HCT116 (cell line): ENCODE data around the gene CDCA7. TPM values are rescaled to one million over a fixed set of nuclear protein-coding genes. Genes with fewer than 3 reads are reported as not detected.

ENCODE experiments used
- ATAC-seq: fragments of 200-7000 bp; cut with Tn5 transposase; 2 replicates; pipeline ENCODE4 v1.9.1; 2020; ENCODE audit warnings: mild to moderate bottlenecking, moderate library complexity
- BruUV-seq: library from RNA; stranded (reverse); fragments of 400-500 nt; replicated peaks from 2 replicates; lab custom pipeline; 2021; lab: Mats Ljungman, UMichigan
- CTCF ChIA-PET: fragments of 300-600 bp; sonication (Branson Sonifier 250); formaldehyde crosslinking; loops from one replicate; lab custom pipeline; 2021; ENCODE audit warnings: antibody characterized with exemption; lab: Charles Lee
- POLR2A ChIA-PET: fragments of 300-600, 350-600 bp; sonication (Branson Sonifier 250); formaldehyde crosslinking; loops from one replicate; lab custom pipeline; 2021; ENCODE audit warnings: antibody characterized with exemption; lab: Charles Lee
- RAD21 ChIA-PET, 2 experiments: fragments of 300-600 bp; sonication (Branson Sonifier 250); formaldehyde crosslinking; loops; one replicate each; lab custom pipeline; 2023; ENCODE audit warnings: low total read pairs in 2 of 2; ENCODE audit not compliant: uncharacterized antibody in 2 of 2, unreplicated experiment in 2 of 2, low non-redundant PET in 1 of 2; lab: Charles Lee
- DNase-seq: peaks from one replicate; pipeline ENCODE4 v3.0.0-alpha.2; 2010; ENCODE audit warnings: low read depth, low spot score
- H2AFZ ChIP-seq: fragments of 200-600 bp; shearing (Covaris generic), sonication (generic); 2 replicates; pipeline ENCODE4 v1.6.1; 2017; ENCODE audit warnings: low read depth, mixed run types, mixed read lengths, antibody characterized with exemption, low read length; ENCODE audit not compliant: poor library complexity, severe bottlenecking
- H3K27ac ChIP-seq: 2 replicates; pipeline ENCODE4 v1.5.1; 2012; ENCODE audit warnings: low read depth, low read length
- H3K27me3 ChIP-seq: fragments of 200-600 bp; sonication (generic); 2 replicates; pipeline ENCODE4 v1.6.1; 2016; ENCODE audit warnings: mixed run types, low read length, mixed read lengths; ENCODE audit not compliant: insufficient read depth
- H3K36me3 ChIP-seq, 2 experiments: fragments of 200-500 bp in 1 of 2; fragments of 200-600 bp in 1 of 2; sonication (Bioruptor generic) in 1 of 2; sonication (generic) in 1 of 2; 2 replicates each; pipeline versions ENCODE4 v1.5.1 to v1.6.1; 2014 to 2016; ENCODE audit warnings: low read length in 2 of 2, inconsistent platforms in 1 of 2, mixed read lengths in 1 of 2, mixed run types in 1 of 2; ENCODE audit not compliant: insufficient read depth in 2 of 2, control insufficient read depth in 1 of 2
- H3K4me1 ChIP-seq, 2 experiments: fragments of 200-600 bp in 1 of 2; sonication (generic) in 1 of 2; 2 replicates each; pipeline versions ENCODE4 v1.5.1 to v1.6.1; 2012 to 2017; ENCODE audit warnings: low read length in 2 of 2, inconsistent platforms in 1 of 2, mild to moderate bottlenecking in 1 of 2, mixed read lengths in 1 of 2, mixed run types in 1 of 2, moderate library complexity in 1 of 2; ENCODE audit not compliant: insufficient read depth in 2 of 2, control insufficient read depth in 1 of 2
- H3K4me2 ChIP-seq: fragments of 200-600 bp; sonication (generic); 2 replicates; pipeline ENCODE4 v1.6.1; 2017; ENCODE audit warnings: mixed run types, low read length, mixed read lengths
- H3K4me3 ChIP-seq, 2 experiments: fragments of 200-600 bp in 1 of 2; sonication (generic) in 1 of 2; replicated peaks in 1 of 2; 2 replicates each; pipeline ENCODE4 v1.5.1; 2011 to 2016; ENCODE audit warnings: low read length in 2 of 2, control low read depth in 1 of 2, low read depth in 1 of 2, mild to moderate bottlenecking in 1 of 2, mixed read lengths in 1 of 2, mixed run types in 1 of 2
- H3K79me2 ChIP-seq: fragments of 200-600 bp; sonication (generic); 2 replicates; pipeline ENCODE4 v1.6.1; 2017; ENCODE audit warnings: mild to moderate bottlenecking, mixed run types, low read length, moderate library complexity, mixed read lengths; ENCODE audit not compliant: insufficient read depth
- H3K9ac ChIP-seq: fragments of 200-600 bp; sonication (generic); 2 replicates; pipeline ENCODE4 v1.6.1; 2016; ENCODE audit warnings: low read length, mixed read lengths
- H3K9me2 ChIP-seq: fragments of 200-600 bp; sonication (generic), shearing (Covaris generic); 2 replicates; pipeline ENCODE4 v1.6.1; 2017; ENCODE audit warnings: mixed run types, mild to moderate bottlenecking, moderate library complexity; ENCODE audit not compliant: insufficient read depth
- H3K9me3 ChIP-seq, 2 experiments: fragments of 200-500 bp in 1 of 2; fragments of 200-600 bp in 1 of 2; sonication (Bioruptor generic) in 1 of 2; sonication (generic) in 1 of 2; 2 replicates each; pipeline ENCODE4 v1.6.1; 2014 to 2017; ENCODE audit warnings: low read length in 2 of 2, mixed read lengths in 2 of 2, inconsistent platforms in 1 of 2, low read depth in 1 of 2, mild to moderate bottlenecking in 1 of 2, mixed run types in 1 of 2, moderate library complexity in 1 of 2; ENCODE audit not compliant: control insufficient read depth in 1 of 2, insufficient read depth in 1 of 2
- H4K20me1 ChIP-seq: fragments of 200-600 bp; sonication (generic), shearing (Covaris generic); 2 replicates; pipeline ENCODE4 v1.6.1; 2017; ENCODE audit warnings: mixed run types, mild to moderate bottlenecking, moderate library complexity; ENCODE audit not compliant: insufficient read depth
- CBX3 ChIP-seq: IDR thresholded peaks from 2 replicates; pipeline ENCODE4 v1.6.1; 2012; ENCODE audit warnings: low read depth
- CTCF ChIP-seq, 3 experiments: fragments of 200-600 bp in 1 of 3; sonication (generic) in 1 of 3; IDR thresholded peaks in 2 of 3; conservative IDR thresholded peaks in 1 of 3; 2 replicates each; pipeline ENCODE4 v1.5.1; 2012 to 2017; ENCODE audit warnings: low read depth in 2 of 3, low read length in 2 of 3, antibody characterized with exemption in 1 of 3, borderline replicate concordance in 1 of 3, control low read depth in 1 of 3, mild to moderate bottlenecking in 1 of 3, mixed read lengths in 1 of 3, mixed run types in 1 of 3, moderate library complexity in 1 of 3; ENCODE audit not compliant: insufficient read depth in 1 of 3
- EGR1 ChIP-seq: IDR thresholded peaks from 2 replicates; pipeline ENCODE4 v1.6.1; 2012; ENCODE audit warnings: low read depth
- EZH2 ChIP-seq: fragments of 200-600 bp; sonication (generic); IDR thresholded peaks from 2 replicates; pipeline ENCODE4 v1.6.1; 2017; ENCODE audit warnings: antibody characterized with exemption, mixed run types
- FOSL1 ChIP-seq: IDR thresholded peaks from 2 replicates; pipeline ENCODE4 v1.6.1; 2012; ENCODE audit warnings: low read depth
- MAX ChIP-seq: IDR thresholded peaks from 2 replicates; pipeline ENCODE4 v1.6.1; 2012
- RAD21 ChIP-seq: IDR thresholded peaks from 2 replicates; pipeline ENCODE4 v1.6.1; 2012; ENCODE audit warnings: low read depth, mild to moderate bottlenecking
- SIN3A ChIP-seq: IDR thresholded peaks from 2 replicates; pipeline ENCODE4 v1.6.1; 2012; ENCODE audit warnings: low read depth
- SP1 ChIP-seq: IDR thresholded peaks from 2 replicates; pipeline ENCODE4 v1.6.1; 2012; ENCODE audit warnings: low read depth
- TCF7L2 ChIP-seq: IDR thresholded peaks from 2 replicates; pipeline ENCODE4 v1.7.0; 2011; ENCODE audit warnings: borderline replicate concordance, inconsistent platforms; ENCODE audit not compliant: insufficient read depth, insufficient read length; ENCODE audit errors: extremely low read depth
- YY1 ChIP-seq: IDR thresholded peaks from 2 replicates; pipeline ENCODE4 v1.6.1; 2011; ENCODE audit warnings: low read length, low read depth, moderate library complexity, mild to moderate bottlenecking; ENCODE audit not compliant: insufficient replicate concordance; ENCODE audit errors: extremely low read depth
- ZFX ChIP-seq: fragments of 450-650 bp; IDR thresholded peaks from 2 replicates; pipeline ENCODE4 v1.6.1; 2017
- intact Hi-C: fragments of 100-400 bp; cut with micrococcal nuclease; formaldehyde crosslinking; loops from 2 replicates; pipeline ENCODE4 v1.10.0; 2022
- total RNA-seq: library from RNA; stranded (reverse); gene quantifications from one replicate; pipeline ENCODE4 v1.2.1, GENCODE V29; 2021; ENCODE audit not compliant: unreplicated experiment

CDCA7 gene
- total RNA-seq, 1 experiment from 2014 or later, result 57.9 TPM

- Histone ChIP-seq H3K79me2 (no peaks in the 10 kb centered on the region), H3K27ac (no peak overlapping the region), H3K9me2 (no peaks in the 10 kb centered on the region), H3K9me3 (no peaks in the 10 kb centered on the region), H3K4me3 (no peak overlapping the region), H3K36me3 (no peaks in the 10 kb centered on the region), H3K4me2 (no peak overlapping the region), H3K4me1 (no peaks in the 10 kb centered on the region), H4K20me1 (no peaks in the 10 kb centered on the region), H3K27me3 (no peaks in the 10 kb centered on the region), H3K9ac (no peak overlapping the region), H2AFZ (no peak overlapping the region)
- intact Hi-C loops, result no loop called here
- ATAC-seq (no peak), DNase-seq (no peak)
- ChIA-PET CTCF (no interaction called here), POLR2A (no interaction called here), RAD21 (no interaction called here)
- TF ChIP-seq SIN3A (no peak), EZH2 (no peak), TCF7L2 (no peak), RAD21 (no peak), CTCF (IDR thresholded peaks at IDR 0.05 in 2 of 3, conservative IDR thresholded peaks at IDR 0.05 in 1 of 3; ENCODE audit: borderline replicate concordance in 1 of 3, insufficient read depth in 1 of 3, low read depth in 2 of 3, low read length in 2 of 3) (no peak), EGR1 (no peak), CBX3 (no peak), FOSL1 (no peak), YY1 (no peak), ZFX (no peak), MAX (no peak), SP1 (no peak)
- BruUV-seq, result no TSS peak
Measured at GRCh38 chr2:173339807-173340206, 14.9 kb upstream of the CDCA7 start.
